GM23338 (cell line): ENCODE data around the gene CPSF4.

Source experiments
- EZH2 ChIP-seq: fragments of 200-600 bp; sonication (generic); IDR thresholded peaks from one replicate; pipeline ENCODE4 v1.8.0; 2017; ENCODE audit warnings: antibody characterized with exemption, mild to moderate bottlenecking, low read depth; ENCODE audit not compliant: unreplicated experiment
- JUNB ChIP-seq: IDR thresholded peaks from one replicate; pipeline ENCODE4 v1.6.1; 2016; ENCODE audit warnings: antibody characterized with exemption; ENCODE audit not compliant: unreplicated experiment
- NANOG ChIP-seq: IDR thresholded peaks from 2 replicates; pipeline ENCODE4 v1.6.1; 2016; ENCODE audit warnings: antibody characterized with exemption, borderline replicate concordance
- TF ChIP-seq, protein P1 (sequence below), 2 experiments: fragments of 200-600 bp in 1 of 2; sonication (generic) in 1 of 2; conservative IDR thresholded peaks; 2 replicates each; pipeline versions ENCODE4 v1.5.1 to v1.6.1; 2016 to 2017; ENCODE audit warnings: antibody characterized with exemption in 2 of 2, low read depth in 2 of 2, mild to moderate bottlenecking in 2 of 2, moderate library complexity in 1 of 2
- TF ChIP-seq, protein P2 (sequence below): IDR thresholded peaks from one replicate; pipeline ENCODE4 v1.6.1; 2018; ENCODE audit warnings: antibody characterized with exemption; ENCODE audit not compliant: unreplicated experiment

DNA sequence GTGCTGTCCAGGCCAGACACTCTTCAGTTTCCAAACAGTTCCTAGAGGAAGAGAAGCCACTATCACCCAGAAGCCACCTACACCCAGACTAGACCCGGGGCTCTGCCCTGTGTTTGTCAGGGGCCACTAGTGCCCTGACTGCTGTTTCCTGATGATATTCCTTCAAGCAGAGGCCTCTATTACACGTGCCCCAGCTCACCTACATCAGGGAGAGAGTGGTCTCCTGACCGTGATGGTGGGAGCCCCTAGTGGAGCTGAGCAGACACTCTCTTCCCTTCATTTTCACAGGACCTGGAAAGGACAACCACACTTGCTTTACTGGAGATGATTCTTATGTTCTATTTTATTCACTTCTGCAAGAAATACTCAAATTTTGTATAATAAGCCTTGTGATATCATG lies 52.1 kb downstream of the CPSF4 start:
- TF ChIP-seq JUNB (no peak), EZH2 (no peak), NANOG (no peak)
- TF ChIP-seq, protein P1, sequence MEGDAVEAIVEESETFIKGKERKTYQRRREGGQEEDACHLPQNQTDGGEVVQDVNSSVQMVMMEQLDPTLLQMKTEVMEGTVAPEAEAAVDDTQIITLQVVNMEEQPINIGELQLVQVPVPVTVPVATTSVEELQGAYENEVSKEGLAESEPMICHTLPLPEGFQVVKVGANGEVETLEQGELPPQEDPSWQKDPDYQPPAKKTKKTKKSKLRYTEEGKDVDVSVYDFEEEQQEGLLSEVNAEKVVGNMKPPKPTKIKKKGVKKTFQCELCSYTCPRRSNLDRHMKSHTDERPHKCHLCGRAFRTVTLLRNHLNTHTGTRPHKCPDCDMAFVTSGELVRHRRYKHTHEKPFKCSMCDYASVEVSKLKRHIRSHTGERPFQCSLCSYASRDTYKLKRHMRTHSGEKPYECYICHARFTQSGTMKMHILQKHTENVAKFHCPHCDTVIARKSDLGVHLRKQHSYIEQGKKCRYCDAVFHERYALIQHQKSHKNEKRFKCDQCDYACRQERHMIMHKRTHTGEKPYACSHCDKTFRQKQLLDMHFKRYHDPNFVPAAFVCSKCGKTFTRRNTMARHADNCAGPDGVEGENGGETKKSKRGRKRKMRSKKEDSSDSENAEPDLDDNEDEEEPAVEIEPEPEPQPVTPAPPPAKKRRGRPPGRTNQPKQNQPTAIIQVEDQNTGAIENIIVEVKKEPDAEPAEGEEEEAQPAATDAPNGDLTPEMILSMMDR (conservative IDR thresholded peaks at IDR 0.05; ENCODE audit: low read depth in 2 of 2): peak; percentile 18 to 24; a peak in 3 of 4 replicates
- TF ChIP-seq, protein P2, sequence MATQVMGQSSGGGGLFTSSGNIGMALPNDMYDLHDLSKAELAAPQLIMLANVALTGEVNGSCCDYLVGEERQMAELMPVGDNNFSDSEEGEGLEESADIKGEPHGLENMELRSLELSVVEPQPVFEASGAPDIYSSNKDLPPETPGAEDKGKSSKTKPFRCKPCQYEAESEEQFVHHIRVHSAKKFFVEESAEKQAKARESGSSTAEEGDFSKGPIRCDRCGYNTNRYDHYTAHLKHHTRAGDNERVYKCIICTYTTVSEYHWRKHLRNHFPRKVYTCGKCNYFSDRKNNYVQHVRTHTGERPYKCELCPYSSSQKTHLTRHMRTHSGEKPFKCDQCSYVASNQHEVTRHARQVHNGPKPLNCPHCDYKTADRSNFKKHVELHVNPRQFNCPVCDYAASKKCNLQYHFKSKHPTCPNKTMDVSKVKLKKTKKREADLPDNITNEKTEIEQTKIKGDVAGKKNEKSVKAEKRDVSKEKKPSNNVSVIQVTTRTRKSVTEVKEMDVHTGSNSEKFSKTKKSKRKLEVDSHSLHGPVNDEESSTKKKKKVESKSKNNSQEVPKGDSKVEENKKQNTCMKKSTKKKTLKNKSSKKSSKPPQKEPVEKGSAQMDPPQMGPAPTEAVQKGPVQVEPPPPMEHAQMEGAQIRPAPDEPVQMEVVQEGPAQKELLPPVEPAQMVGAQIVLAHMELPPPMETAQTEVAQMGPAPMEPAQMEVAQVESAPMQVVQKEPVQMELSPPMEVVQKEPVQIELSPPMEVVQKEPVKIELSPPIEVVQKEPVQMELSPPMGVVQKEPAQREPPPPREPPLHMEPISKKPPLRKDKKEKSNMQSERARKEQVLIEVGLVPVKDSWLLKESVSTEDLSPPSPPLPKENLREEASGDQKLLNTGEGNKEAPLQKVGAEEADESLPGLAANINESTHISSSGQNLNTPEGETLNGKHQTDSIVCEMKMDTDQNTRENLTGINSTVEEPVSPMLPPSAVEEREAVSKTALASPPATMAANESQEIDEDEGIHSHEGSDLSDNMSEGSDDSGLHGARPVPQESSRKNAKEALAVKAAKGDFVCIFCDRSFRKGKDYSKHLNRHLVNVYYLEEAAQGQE: no peak
